ENCODE data around the gene SMIM26. TPM values are rescaled to one million over a fixed set of nuclear protein-coding genes. Genes with fewer than 3 reads are reported as not detected.
"Not testable (repeated sequence)": the region's sequence is repeated elsewhere in the genome, so short reads cannot be mapped to it uniquely, and the experiment has no call there.

Gene SMIM26
- 10 to 100 TPM; 52.9 to 55.4 TPM for total RNA-seq
- long read RNA-seq, donor 1, transcript SMIM26-202 (2 exons, 575 nt), result major isoform, 6 of 7 reads
- long read RNA-seq, donor 1, partial matches to known transcripts, result 0 of 7 reads
- long read RNA-seq, donor 1, other reads (novel, unspliced or antisense), result 0 of 7 reads
- long read RNA-seq, donor 2, transcript SMIM26-202 (2 exons, 575 nt), result major isoform, 8 of 11 reads
- long read RNA-seq, donor 2, partial matches to known transcripts, result 0 of 11 reads
- long read RNA-seq, donor 2, other reads (novel, unspliced or antisense), result 0 of 11 reads

GRCh38 chr20:18566892-18567738, at the start of gene SMIM26:
Gene SMIM26, plus strand, starts transcription at chr20:18567432. Its CDS starts 47 bp downstream, at chr20:18567479.
- intact Hi-C loops (cut with DNase I), result no loop called here
- DNase-seq (ENCODE audit: low spot score), result peak; percentile 98

- intact Hi-C loops (cut with DNase I); DNase-seq (ENCODE audit: low spot score): not testable (repeated sequence)
Measured at GRCh38 chr20:18522066-18522465, 45.2 kb upstream of the SMIM26 start.

GRCh38 chr20:18523066-18523465, 44.2 kb upstream of the SMIM26 start:
- DNase-seq (ENCODE audit: low spot score), result no peak
- intact Hi-C loops (cut with DNase I), result no loop called here

- DNase-seq (ENCODE audit: low spot score), result no peak
- intact Hi-C loops (cut with DNase I), result no loop called here
Measured at GRCh38 chr20:18524646-18525045, 42.6 kb upstream of the SMIM26 start.

GRCh38 chr20:18526761-18527160, 40.5 kb upstream of the SMIM26 start:
- intact Hi-C loops (cut with DNase I); DNase-seq (ENCODE audit: low spot score): not testable (repeated sequence)

GRCh38 chr20:18527339-18527738, 39.9 kb upstream of the SMIM26 start:
- DNase-seq (ENCODE audit: low spot score), result no peak
- intact Hi-C loops (cut with DNase I), result no loop called here

GRCh38 chr20:18527836-18528235, 39.4 kb upstream of the SMIM26 start:
- intact Hi-C loops (cut with DNase I), result no loop called here
- no peak for DNase-seq (ENCODE audit: low spot score)

GRCh38 chr20:18529041-18529440, 38.2 kb upstream of the SMIM26 start:
- no peak for DNase-seq (ENCODE audit: low spot score)
- intact Hi-C loops (cut with DNase I), result no loop called here

- DNase-seq (ENCODE audit: low spot score), result no peak
- intact Hi-C loops (cut with DNase I), result no loop called here
Measured at GRCh38 chr20:18532626-18533025, 34.6 kb upstream of the SMIM26 start.

GRCh38 chr20:18533491-18533890, 33.7 kb upstream of the SMIM26 start:
- no peak for DNase-seq (ENCODE audit: low spot score)

GRCh38 chr20:18533978-18534644, 33.1 kb upstream of the SMIM26 start:
- intact Hi-C loops (cut with DNase I), result no loop called here
- DNase-seq (ENCODE audit: low spot score), result no peak

More at GRCh38 chr20:18533491-18533890, 33.7 kb upstream of the SMIM26 start:
- intact Hi-C loops (cut with DNase I), result no loop called here

- DNase-seq (ENCODE audit: low spot score), result no peak
Measured at GRCh38 chr20:18537651-18538050, 29.6 kb upstream of the SMIM26 start.

GRCh38 chr20:18541741-18542140, 25.5 kb upstream of the SMIM26 start:
- no peak for DNase-seq (ENCODE audit: low spot score)
- intact Hi-C loops (cut with DNase I), result no loop called here

More at GRCh38 chr20:18537651-18538050, 29.6 kb upstream of the SMIM26 start:
- intact Hi-C loops (cut with DNase I), result no loop called here

GRCh38 chr20:18543216-18543615, 24.0 kb upstream of the SMIM26 start:
- DNase-seq (ENCODE audit: low spot score), result no peak
- intact Hi-C loops (cut with DNase I), result no loop called here

- intact Hi-C loops (cut with DNase I), result no loop called here
- DNase-seq (ENCODE audit: low spot score), result no peak
Measured at GRCh38 chr20:18543932-18544331, 23.3 kb upstream of the SMIM26 start.

GRCh38 chr20:18545566-18545965, 21.7 kb upstream of the SMIM26 start:
- intact Hi-C loops (cut with DNase I), result no loop called here
- no peak for DNase-seq (ENCODE audit: low spot score)

GRCh38 chr20:18548465-18548864, 18.8 kb upstream of the SMIM26 start:
- intact Hi-C loops (cut with DNase I), result no loop called here
- no peak for DNase-seq (ENCODE audit: low spot score)

GRCh38 chr20:18553746-18554145, 13.5 kb upstream of the SMIM26 start:
- intact Hi-C loops (cut with DNase I), result no loop called here
- DNase-seq (ENCODE audit: low spot score), result no peak

- no peak for DNase-seq (ENCODE audit: low spot score)
- intact Hi-C loops (cut with DNase I), result no loop called here
Measured at GRCh38 chr20:18567739-18568091, 483 bp downstream of the SMIM26 start.

GRCh38 chr20:18571009-18571408, 3.8 kb downstream of the SMIM26 start:
- DNase-seq (ENCODE audit: low spot score), result no peak
- intact Hi-C loops (cut with DNase I), result no loop called here

All from posterior vena cava (tissue), 2 donors.